ENCODE results near the gene LYRM4. TPM values are rescaled to one million over a fixed set of nuclear protein-coding genes. Genes with fewer than 3 reads are reported as not detected.

Gene LYRM4
- total RNA-seq, 1 experiment from 2014 or later: 16.5 TPM

- no peaks in the 10 kb centered on the region for H3K4me1 Mint-ChIP-seq (ENCODE audit: low read depth, unreplicated experiment)
- CTCF ChIA-PET: no interaction called here
- no peak overlapping the region for H3K4me3 Mint-ChIP-seq (ENCODE audit: low read depth, unreplicated experiment)
- H3K9me3 Mint-ChIP-seq (ENCODE audit: low read depth, unreplicated experiment): peaks cover 2% of the 10 kb centered on the region
- no peaks in the 10 kb centered on the region for H3K36me3 Mint-ChIP-seq (ENCODE audit: insufficient read depth, unreplicated experiment)
- intact Hi-C loops (cut with micrococcal nuclease; ENCODE audit: unreplicated experiment): no loop called here
- no peak for TF ChIP-seq CTCF (IDR thresholded peaks at IDR 0.05; ENCODE audit: unreplicated experiment)
- no peak for DNase-seq
- H3K27me3 Mint-ChIP-seq (ENCODE audit: unreplicated experiment): no peaks in the 10 kb centered on the region
- no peak overlapping the region for H3K27ac Mint-ChIP-seq (ENCODE audit: unreplicated experiment)
- BruUV-seq (replicated peaks): no TSS peak
These were observed 158.3 kb downstream of the LYRM4 start for GRCh38 chr6:5102267-5102970.

- CTCF ChIA-PET: no interaction called here
- H3K27ac Mint-ChIP-seq (ENCODE audit: unreplicated experiment): no peak overlapping the region
- intact Hi-C loops (cut with micrococcal nuclease; ENCODE audit: unreplicated experiment): no loop called here
- H3K9me3 Mint-ChIP-seq (ENCODE audit: low read depth, unreplicated experiment): peaks cover 2% of the 10 kb centered on the region
- BruUV-seq (replicated peaks): no TSS peak
- TF ChIP-seq CTCF (IDR thresholded peaks at IDR 0.05; ENCODE audit: unreplicated experiment): no peak
- no peak for DNase-seq
- no peak overlapping the region for H3K4me3 Mint-ChIP-seq (ENCODE audit: low read depth, unreplicated experiment)
- H3K4me1 Mint-ChIP-seq (ENCODE audit: low read depth, unreplicated experiment): no peaks in the 10 kb centered on the region
- H3K36me3 Mint-ChIP-seq (ENCODE audit: insufficient read depth, unreplicated experiment): no peaks in the 10 kb centered on the region
- no peaks in the 10 kb centered on the region for H3K27me3 Mint-ChIP-seq (ENCODE audit: unreplicated experiment)
These were observed 159.9 kb downstream of the LYRM4 start for GRCh38 chr6:5100806-5101205.

- Mint-ChIP-seq H3K27ac (ENCODE audit: unreplicated experiment) (no peak overlapping the region), H3K4me3 (ENCODE audit: low read depth, unreplicated experiment) (no peak overlapping the region), H3K36me3 (ENCODE audit: insufficient read depth, unreplicated experiment) (no peaks in the 10 kb centered on the region), H3K9me3 (ENCODE audit: low read depth, unreplicated experiment) (peaks cover 2% of the 10 kb centered on the region), H3K4me1 (ENCODE audit: low read depth, unreplicated experiment) (no peaks in the 10 kb centered on the region), H3K27me3 (ENCODE audit: unreplicated experiment) (no peaks in the 10 kb centered on the region)
- intact Hi-C loops (cut with micrococcal nuclease; ENCODE audit: unreplicated experiment): no loop called here
- no peak for DNase-seq
- BruUV-seq (replicated peaks): no TSS peak
- CTCF ChIA-PET: no interaction called here
- TF ChIP-seq CTCF (IDR thresholded peaks at IDR 0.05; ENCODE audit: unreplicated experiment): no peak
These were observed 161.2 kb downstream of the LYRM4 start for GRCh38 chr6:5099537-5099936.

GRCh38 chr6:5098501-5099270, 162.1 kb downstream of the LYRM4 start:
- intact Hi-C loops (cut with micrococcal nuclease; ENCODE audit: unreplicated experiment): no loop called here
- CTCF ChIA-PET: no interaction called here

More at GRCh38 chr6:5098501-5099270, 162.1 kb downstream of the LYRM4 start:
- H3K4me3 Mint-ChIP-seq (ENCODE audit: low read depth, unreplicated experiment): no peak overlapping the region
- no TSS peak for BruUV-seq (replicated peaks)
- DNase-seq: no peak
- no peak for TF ChIP-seq CTCF (IDR thresholded peaks at IDR 0.05; ENCODE audit: unreplicated experiment)
- no peaks in the 10 kb centered on the region for H3K27me3 Mint-ChIP-seq (ENCODE audit: unreplicated experiment)
- H3K4me1 Mint-ChIP-seq (ENCODE audit: low read depth, unreplicated experiment): no peaks in the 10 kb centered on the region
- H3K9me3 Mint-ChIP-seq (ENCODE audit: low read depth, unreplicated experiment): peaks cover 2% of the 10 kb centered on the region
- H3K36me3 Mint-ChIP-seq (ENCODE audit: insufficient read depth, unreplicated experiment): no peaks in the 10 kb centered on the region
- H3K27ac Mint-ChIP-seq (ENCODE audit: unreplicated experiment): no peak overlapping the region

Measured in Calu3 (cell line).